HepG2 (cell line): ENCODE measurements around the gene ZNF593OS. TPM values are rescaled to one million over a fixed set of nuclear protein-coding genes. Genes with fewer than 3 reads are reported as not detected.

Source experiments
- BORCS8-MEF2B ChIP-seq: sonication (generic); formaldehyde crosslinking; IDR thresholded peaks from 2 replicates; pipeline ENCODE4 v1.8.0; 2022; ENCODE audit warnings: mild to moderate bottlenecking, missing genetic modification reagents
- CENPT ChIP-seq: sonication (generic); formaldehyde crosslinking; IDR thresholded peaks from 2 replicates; pipeline ENCODE4 v1.8.0; 2022; ENCODE audit warnings: low read depth, mild to moderate bottlenecking, moderate library complexity, missing genetic modification reagents
- EEA1 ChIP-seq: sonication (generic); formaldehyde crosslinking; IDR thresholded peaks from 2 replicates; pipeline ENCODE4 v1.5.1; 2020; ENCODE audit warnings: mild to moderate bottlenecking, missing genetic modification reagents, borderline replicate concordance
- GZF1 ChIP-seq: sonication (generic); formaldehyde crosslinking; IDR thresholded peaks from 2 replicates; pipeline ENCODE4 v1.5.1; 2020; ENCODE audit warnings: mild to moderate bottlenecking, missing genetic modification reagents
- PHF5A ChIP-seq: IDR thresholded peaks from one replicate; pipeline ENCODE4 v1.6.1; 2018; ENCODE audit warnings: low read depth, missing genetic modification reagents; ENCODE audit not compliant: unreplicated experiment
- RBFOX2 ChIP-seq: fragments of 200-400 bp; formaldehyde crosslinking; IDR thresholded peaks from 2 replicates; pipeline ENCODE4 v1.6.1; 2017; ENCODE audit warnings: low read depth, mild to moderate bottlenecking, low read length
- SMAD3 ChIP-seq: sonication (generic); formaldehyde crosslinking; IDR thresholded peaks from 2 replicates; pipeline ENCODE4 v1.4.0; 2020; ENCODE audit warnings: missing genetic modification reagents
- TEAD2 ChIP-seq: sonication (generic); formaldehyde crosslinking; IDR thresholded peaks from 2 replicates; pipeline ENCODE4 v1.9.0; 2021; ENCODE audit warnings: missing genetic modification reagents
- TEAD3 ChIP-seq: optimal IDR thresholded peaks from 2 replicates; pipeline ENCODE3; 2016; ENCODE audit warnings: borderline replicate concordance
- ZNF124 ChIP-seq: sonication (generic); formaldehyde crosslinking; IDR thresholded peaks from 2 replicates; pipeline ENCODE4 v1.4.0; 2020; ENCODE audit warnings: missing genetic modification reagents
- ZNF264 ChIP-seq: sonication (generic); formaldehyde crosslinking; IDR thresholded peaks from 2 replicates; pipeline ENCODE4 v1.4.0; 2020; ENCODE audit warnings: missing genetic modification reagents
- ZNF337 ChIP-seq: sonication (generic); formaldehyde crosslinking; IDR thresholded peaks from 2 replicates; pipeline ENCODE4 v1.5.1; 2020; ENCODE audit warnings: missing genetic modification reagents, low read depth, mild to moderate bottlenecking, borderline replicate concordance
- ZNF414 ChIP-seq: sonication (generic); formaldehyde crosslinking; IDR thresholded peaks from 2 replicates; pipeline ENCODE4 v1.5.0; 2020; ENCODE audit warnings: missing genetic modification reagents
- ZNF513 ChIP-seq: sonication (generic); formaldehyde crosslinking; conservative IDR thresholded peaks from 2 replicates; pipeline ENCODE4 v1.5.0; 2020; ENCODE audit warnings: missing genetic modification reagents
- ZNF850 ChIP-seq: sonication (generic); formaldehyde crosslinking; conservative IDR thresholded peaks from 2 replicates; pipeline ENCODE4 v1.9.0; 2021; ENCODE audit warnings: mild to moderate bottlenecking, missing genetic modification reagents
- polyA plus RNA-seq, 8 experiments: library from polyadenylated mRNA; depleted of rRNA in 3 of 8; stranded (reverse) in 7 of 8; unstranded in 1 of 8; fragments of >200 nt; fragmentation: Illumina TruSeq in 4 of 8; extraction: Trizol in 4 of 8; gene quantifications; 2 replicates each; pipeline versions ENCODE4 v1.2.1 to v1.2.3, GENCODE V29; 2011 to 2016; ENCODE audit warnings: low read depth in 4 of 8, missing spikeins in 1 of 8, mixed read lengths in 1 of 8; ENCODE audit not compliant: insufficient read depth in 1 of 8
- total RNA-seq, 5 experiments: library from RNA; depleted of rRNA; stranded (reverse); fragments of >200 nt; fragmentation: Illumina TruSeq; extraction: Trizol; gene quantifications; 2 replicates each; pipeline ENCODE4 v1.2.3, GENCODE V29; 2016; ENCODE audit warnings: low read depth in 1 of 5
- TF ChIP-seq, protein P1 (sequence below): sonication (generic); formaldehyde crosslinking; IDR thresholded peaks from 2 replicates; pipeline ENCODE4 v1.4.0; 2020; ENCODE audit warnings: missing genetic modification reagents, borderline replicate concordance
- TF ChIP-seq, protein P2 (sequence below): sonication (generic); formaldehyde crosslinking; conservative IDR thresholded peaks from 2 replicates; pipeline ENCODE4 v1.4.0; 2020; ENCODE audit warnings: missing genetic modification reagents
- TF ChIP-seq, protein P3 (sequence below): sonication (generic); formaldehyde crosslinking; IDR thresholded peaks from 2 replicates; pipeline ENCODE4 v1.4.0; 2020; ENCODE audit warnings: mild to moderate bottlenecking, missing genetic modification reagents

Gene ZNF593OS
- total and polyA plus RNA-seq, 2 of the 13 experiments (the other 11 are each of a cell fraction or from before 2014, with no cell fraction given), result not detected

DNA sequence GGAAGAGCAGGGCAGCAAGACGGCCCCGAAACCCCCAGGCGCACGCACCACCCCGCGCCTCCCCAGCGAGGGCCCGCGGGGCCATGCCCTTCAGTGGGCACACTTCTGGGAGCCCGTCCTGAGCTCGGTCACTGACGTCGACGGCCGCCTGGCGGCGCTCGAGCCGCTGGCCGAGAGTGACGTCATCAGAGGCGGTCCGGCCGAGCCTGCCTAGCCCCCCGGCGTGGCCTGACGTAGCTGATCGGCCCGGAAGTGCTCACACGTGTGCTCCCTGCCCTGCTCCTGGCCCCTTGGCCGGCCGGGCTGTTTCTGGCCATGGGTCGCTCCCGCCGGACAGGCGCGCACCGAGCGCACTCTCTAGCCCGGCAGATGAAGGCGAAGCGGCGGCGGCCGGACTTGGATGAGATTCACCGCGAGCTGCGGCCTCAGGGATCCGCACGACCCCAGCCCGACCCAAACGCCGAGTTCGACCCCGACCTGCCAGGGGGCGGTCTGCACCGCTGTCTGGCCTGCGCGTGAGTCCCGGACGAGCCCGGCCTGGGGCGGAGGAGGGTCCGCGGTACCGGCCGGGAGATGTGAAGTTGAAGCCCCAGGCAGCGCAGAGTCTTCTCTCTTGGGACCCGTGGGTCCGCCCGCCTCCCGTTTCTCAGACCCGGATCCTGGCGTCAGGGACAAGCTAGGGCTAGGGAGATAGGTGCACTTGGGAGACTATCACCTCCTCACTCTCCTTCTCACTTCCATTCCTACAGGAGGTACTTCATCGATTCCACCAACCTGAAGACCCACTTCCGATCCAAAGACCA lies 1.8 kb downstream of the ZNF593OS start, which contains the start of gene ZNF593 (continued):
- TF ChIP-seq, protein P1, sequence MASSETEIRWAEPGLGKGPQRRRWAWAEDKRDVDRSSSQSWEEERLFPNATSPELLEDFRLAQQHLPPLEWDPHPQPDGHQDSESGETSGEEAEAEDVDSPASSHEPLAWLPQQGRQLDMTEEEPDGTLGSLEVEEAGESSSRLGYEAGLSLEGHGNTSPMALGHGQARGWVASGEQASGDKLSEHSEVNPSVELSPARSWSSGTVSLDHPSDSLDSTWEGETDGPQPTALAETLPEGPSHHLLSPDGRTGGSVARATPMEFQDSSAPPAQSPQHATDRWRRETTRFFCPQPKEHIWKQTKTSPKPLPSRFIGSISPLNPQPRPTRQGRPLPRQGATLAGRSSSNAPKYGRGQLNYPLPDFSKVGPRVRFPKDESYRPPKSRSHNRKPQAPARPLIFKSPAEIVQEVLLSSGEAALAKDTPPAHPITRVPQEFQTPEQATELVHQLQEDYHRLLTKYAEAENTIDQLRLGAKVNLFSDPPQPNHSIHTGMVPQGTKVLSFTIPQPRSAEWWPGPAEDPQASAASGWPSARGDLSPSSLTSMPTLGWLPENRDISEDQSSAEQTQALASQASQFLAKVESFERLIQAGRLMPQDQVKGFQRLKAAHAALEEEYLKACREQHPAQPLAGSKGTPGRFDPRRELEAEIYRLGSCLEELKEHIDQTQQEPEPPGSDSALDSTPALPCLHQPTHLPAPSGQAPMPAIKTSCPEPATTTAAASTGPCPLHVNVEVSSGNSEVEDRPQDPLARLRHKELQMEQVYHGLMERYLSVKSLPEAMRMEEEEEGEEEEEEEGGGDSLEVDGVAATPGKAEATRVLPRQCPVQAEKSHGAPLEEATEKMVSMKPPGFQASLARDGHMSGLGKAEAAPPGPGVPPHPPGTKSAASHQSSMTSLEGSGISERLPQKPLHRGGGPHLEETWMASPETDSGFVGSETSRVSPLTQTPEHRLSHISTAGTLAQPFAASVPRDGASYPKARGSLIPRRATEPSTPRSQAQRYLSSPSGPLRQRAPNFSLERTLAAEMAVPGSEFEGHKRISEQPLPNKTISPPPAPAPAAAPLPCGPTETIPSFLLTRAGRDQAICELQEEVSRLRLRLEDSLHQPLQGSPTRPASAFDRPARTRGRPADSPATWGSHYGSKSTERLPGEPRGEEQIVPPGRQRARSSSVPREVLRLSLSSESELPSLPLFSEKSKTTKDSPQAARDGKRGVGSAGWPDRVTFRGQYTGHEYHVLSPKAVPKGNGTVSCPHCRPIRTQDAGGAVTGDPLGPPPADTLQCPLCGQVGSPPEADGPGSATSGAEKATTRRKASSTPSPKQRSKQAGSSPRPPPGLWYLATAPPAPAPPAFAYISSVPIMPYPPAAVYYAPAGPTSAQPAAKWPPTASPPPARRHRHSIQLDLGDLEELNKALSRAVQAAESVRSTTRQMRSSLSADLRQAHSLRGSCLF (CRISPR knock-in tag), result peak; percentile 70; the same call in 1 of the 2 replicates
- TF ChIP-seq GZF1 (CRISPR knock-in tag), result peak; percentile 89
- TF ChIP-seq ZNF513 (CRISPR knock-in tag), result 0 out of 2 replicates have a peak, but pooled peaks have one; percentile 69
- TF ChIP-seq ZNF124 (CRISPR knock-in tag), result no peak
- TF ChIP-seq RBFOX2, result peak; percentile 95
- 0 out of 2 replicates have a peak, but pooled peaks have one; percentile 39 for TF ChIP-seq TEAD2 (CRISPR knock-in tag)
- TF ChIP-seq ZNF850 (CRISPR knock-in tag), result no peak
- TF ChIP-seq SMAD3 (CRISPR knock-in tag), result peak; percentile 43; the same call in 1 of the 2 replicates
- TF ChIP-seq EEA1 (CRISPR knock-in tag), result 0 out of 2 replicates have a peak, but pooled peaks have one; percentile 73
- 0 out of 2 replicates have a peak, but pooled peaks have one; percentile 58 for TF ChIP-seq CENPT
- TF ChIP-seq BORCS8-MEF2B, result peak; percentile 90; the same call in 1 of the 2 replicates
- TF ChIP-seq ZNF264 (CRISPR knock-in tag), result no peak
- TF ChIP-seq, protein P2, sequence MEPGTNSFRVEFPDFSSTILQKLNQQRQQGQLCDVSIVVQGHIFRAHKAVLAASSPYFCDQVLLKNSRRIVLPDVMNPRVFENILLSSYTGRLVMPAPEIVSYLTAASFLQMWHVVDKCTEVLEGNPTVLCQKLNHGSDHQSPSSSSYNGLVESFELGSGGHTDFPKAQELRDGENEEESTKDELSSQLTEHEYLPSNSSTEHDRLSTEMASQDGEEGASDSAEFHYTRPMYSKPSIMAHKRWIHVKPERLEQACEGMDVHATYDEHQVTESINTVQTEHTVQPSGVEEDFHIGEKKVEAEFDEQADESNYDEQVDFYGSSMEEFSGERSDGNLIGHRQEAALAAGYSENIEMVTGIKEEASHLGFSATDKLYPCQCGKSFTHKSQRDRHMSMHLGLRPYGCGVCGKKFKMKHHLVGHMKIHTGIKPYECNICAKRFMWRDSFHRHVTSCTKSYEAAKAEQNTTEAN, result peak; percentile 55; the same call in 1 of the 2 replicates
- peak; percentile 62 for TF ChIP-seq TEAD3 (CRISPR knock-in tag)
- TF ChIP-seq ZNF414 (CRISPR knock-in tag), result peak; percentile 94; the same call in 1 of the 2 replicates
- TF ChIP-seq, protein P3, sequence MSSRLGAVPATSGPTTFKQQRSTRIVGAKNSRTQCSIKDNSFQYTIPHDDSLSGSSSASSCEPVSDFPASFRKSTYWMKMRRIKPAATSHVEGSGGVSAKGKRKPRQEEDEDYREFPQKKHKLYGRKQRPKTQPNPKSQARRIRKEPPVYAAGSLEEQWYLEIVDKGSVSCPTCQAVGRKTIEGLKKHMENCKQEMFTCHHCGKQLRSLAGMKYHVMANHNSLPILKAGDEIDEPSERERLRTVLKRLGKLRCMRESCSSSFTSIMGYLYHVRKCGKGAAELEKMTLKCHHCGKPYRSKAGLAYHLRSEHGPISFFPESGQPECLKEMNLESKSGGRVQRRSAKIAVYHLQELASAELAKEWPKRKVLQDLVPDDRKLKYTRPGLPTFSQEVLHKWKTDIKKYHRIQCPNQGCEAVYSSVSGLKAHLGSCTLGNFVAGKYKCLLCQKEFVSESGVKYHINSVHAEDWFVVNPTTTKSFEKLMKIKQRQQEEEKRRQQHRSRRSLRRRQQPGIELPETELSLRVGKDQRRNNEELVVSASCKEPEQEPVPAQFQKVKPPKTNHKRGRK (CRISPR knock-in tag), result no peak
- TF ChIP-seq ZNF337 (CRISPR knock-in tag), result no peak
- no peak for TF ChIP-seq PHF5A
